Measurements from ENCODE around the gene CNDP2.

The CNDP2 gene

DNA sequence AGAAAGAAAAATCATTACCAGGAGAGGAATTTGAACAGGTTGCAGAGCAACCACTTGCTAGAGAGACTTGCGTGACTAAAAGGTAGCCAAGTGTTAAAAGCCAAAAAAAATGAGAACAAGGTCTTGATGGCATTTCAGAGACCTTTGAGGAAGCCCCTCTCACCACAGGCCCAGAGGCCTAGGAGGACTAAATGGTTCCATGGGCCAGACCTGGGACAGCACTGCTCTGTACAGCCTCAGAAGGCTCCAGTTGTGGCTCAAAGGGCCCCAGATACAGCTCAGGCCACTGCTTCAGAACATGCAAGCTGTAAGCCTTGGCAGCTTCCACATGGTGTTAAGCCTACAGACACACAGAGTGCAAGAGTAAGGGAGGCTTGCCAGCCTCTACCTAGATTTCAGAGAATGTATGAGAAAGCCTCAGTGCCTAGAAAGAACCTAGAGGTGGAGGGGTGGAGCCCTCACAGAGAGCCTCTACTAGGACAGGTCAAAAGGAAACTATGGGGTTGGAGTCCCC is 53.5 kb downstream of the CNDP2 start:
- no peak overlapping the region for H3K4me3 ChIP-seq (ENCODE audit: control insufficient read depth, low read depth, low read length)
- TF ChIP-seq, protein P1, sequence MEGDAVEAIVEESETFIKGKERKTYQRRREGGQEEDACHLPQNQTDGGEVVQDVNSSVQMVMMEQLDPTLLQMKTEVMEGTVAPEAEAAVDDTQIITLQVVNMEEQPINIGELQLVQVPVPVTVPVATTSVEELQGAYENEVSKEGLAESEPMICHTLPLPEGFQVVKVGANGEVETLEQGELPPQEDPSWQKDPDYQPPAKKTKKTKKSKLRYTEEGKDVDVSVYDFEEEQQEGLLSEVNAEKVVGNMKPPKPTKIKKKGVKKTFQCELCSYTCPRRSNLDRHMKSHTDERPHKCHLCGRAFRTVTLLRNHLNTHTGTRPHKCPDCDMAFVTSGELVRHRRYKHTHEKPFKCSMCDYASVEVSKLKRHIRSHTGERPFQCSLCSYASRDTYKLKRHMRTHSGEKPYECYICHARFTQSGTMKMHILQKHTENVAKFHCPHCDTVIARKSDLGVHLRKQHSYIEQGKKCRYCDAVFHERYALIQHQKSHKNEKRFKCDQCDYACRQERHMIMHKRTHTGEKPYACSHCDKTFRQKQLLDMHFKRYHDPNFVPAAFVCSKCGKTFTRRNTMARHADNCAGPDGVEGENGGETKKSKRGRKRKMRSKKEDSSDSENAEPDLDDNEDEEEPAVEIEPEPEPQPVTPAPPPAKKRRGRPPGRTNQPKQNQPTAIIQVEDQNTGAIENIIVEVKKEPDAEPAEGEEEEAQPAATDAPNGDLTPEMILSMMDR (conservative IDR thresholded peaks at IDR 0.05; ENCODE audit: control insufficient read depth, insufficient read depth, low read depth, low read length), result no peak
- DNase-seq (ENCODE audit: low read depth), result no peak

DNA sequence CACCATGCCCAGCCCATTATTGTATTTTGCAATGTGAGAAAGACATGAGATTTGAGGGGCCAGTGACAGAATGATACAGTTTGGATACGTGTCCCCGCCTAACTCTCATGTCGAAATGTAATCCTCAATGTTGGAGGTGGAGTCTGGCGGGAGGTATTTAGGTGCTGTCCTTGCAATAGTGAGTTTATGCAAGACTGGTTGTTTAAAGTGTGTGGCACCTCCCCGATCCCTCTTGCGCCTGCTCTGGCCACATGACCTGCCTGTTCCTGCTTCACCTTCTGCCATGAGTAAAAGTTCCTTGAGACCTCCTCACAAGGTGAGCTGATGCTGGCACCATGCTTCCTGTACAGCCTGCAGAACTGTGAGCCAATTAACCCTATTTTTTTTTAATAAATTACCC is 54.7 kb downstream of the CNDP2 start:
- no peak for DNase-seq (ENCODE audit: low read depth)
- TF ChIP-seq, protein P1 (conservative IDR thresholded peaks at IDR 0.05; ENCODE audit: control insufficient read depth, insufficient read depth, low read depth, low read length), result no peak
- no peak overlapping the region for H3K4me3 ChIP-seq (ENCODE audit: control insufficient read depth, low read depth, low read length)

DNA sequence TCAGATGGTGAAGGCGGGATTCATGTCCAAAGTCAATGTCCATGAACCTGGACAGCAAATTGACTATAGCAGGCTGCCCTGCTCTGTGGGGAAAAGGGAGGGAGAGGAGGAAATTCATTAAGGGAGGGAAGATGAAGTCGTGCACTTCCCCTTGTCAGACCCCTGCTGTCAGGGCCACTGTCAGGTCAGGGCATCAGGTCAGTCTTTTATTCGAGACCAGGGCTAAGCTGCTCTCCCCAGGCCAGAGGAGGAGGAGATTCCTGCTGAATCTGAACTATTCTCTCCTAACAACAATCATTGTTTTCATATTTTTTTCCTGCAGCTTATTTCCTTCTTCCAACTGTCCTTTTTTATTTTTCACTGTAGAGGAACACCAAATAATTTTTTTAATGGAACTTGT is 55.3 kb downstream of the CNDP2 start:
- no peak overlapping the region for H3K4me3 ChIP-seq (ENCODE audit: control insufficient read depth, low read depth, low read length)
- DNase-seq (ENCODE audit: low read depth), result no peak
- TF ChIP-seq, protein P1 (conservative IDR thresholded peaks at IDR 0.05; ENCODE audit: control insufficient read depth, insufficient read depth, low read depth, low read length), result no peak

DNA sequence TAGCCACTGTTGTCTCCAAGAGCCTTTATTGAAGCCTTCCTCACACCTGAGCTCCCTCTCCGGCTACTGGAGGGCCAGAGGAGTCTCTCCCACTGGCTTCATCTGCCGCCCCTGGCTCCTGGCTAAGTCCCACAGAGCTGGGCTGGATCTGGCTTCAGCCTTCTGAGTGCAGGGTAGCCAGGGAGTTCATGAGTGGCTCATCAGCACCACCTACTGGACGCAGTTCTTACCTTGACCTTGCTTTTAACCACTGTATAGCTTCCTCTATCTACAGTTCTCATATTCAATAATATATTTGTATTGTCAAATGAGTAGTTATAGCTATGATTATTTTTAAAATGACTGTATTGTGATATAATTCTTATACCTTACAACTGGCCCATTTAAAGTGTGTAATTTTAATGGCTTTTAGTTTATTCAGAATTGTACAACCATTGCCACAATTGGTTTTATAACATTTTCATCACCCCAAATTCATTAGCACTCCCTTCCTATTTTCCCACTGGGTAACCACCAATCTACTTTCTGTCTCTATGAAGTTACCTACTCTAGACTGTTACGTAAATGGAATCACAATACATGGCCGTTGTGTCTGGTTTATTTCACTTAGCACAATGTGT is 55.9 kb downstream of the CNDP2 start:
- peak; percentile 82 for DNase-seq (ENCODE audit: low read depth)
- TF ChIP-seq, protein P1 (conservative IDR thresholded peaks at IDR 0.05; ENCODE audit: control insufficient read depth, insufficient read depth, low read depth, low read length), result peak; percentile 86

DNA sequence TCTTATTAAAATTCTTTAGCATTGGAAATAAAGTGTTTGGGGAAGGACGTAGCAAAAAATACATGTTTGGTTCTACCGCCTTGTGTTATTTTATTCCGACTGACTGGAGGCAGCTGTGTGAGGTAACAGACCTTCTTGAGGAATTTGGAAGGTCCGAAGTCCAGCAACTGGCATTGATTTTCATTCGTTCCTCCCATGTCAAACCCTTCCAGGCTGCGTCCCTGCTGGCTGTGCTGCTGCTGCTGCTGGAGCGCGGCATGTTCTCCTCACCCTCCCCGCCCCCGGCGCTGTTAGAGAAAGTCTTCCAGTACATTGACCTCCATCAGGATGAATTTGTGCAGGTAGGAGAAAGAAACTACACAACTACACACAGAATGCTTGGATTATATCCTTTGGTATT is 60.0 kb downstream of the CNDP2 start:
- TF ChIP-seq, protein P1 (conservative IDR thresholded peaks at IDR 0.05; ENCODE audit: control insufficient read depth, insufficient read depth, low read depth, low read length), result no peak
- H3K4me3 ChIP-seq (ENCODE audit: control insufficient read depth, low read depth, low read length), result no peak overlapping the region
- DNase-seq (ENCODE audit: low read depth), result no peak

More for the DNA sequence above, 55.9 kb downstream of the CNDP2 start:
- H3K4me3 ChIP-seq (ENCODE audit: control insufficient read depth, low read depth, low read length), result no peak overlapping the region

DNA sequence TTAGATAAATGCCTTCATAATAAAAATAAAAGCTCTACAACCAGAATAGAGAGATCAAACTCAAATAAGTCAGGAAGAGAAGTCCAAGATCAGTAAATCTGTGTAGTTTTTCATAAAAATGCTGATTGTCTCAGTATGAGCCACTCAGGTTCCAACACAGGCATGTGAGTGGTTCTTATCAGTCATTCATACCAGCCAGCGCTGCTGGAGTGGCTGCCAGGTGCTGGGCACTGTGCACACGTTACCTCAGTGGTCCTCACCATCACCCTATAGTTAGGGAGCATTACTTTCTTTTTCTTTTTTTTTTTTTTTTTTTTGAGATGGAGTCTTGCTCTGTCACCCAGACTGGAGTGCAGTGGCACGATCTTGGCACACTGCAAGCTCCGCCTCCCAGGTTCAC is 61.9 kb downstream of the CNDP2 start:
- H3K4me3 ChIP-seq (ENCODE audit: control insufficient read depth, low read depth, low read length), result no peak overlapping the region
- no peak for DNase-seq (ENCODE audit: low read depth)
- TF ChIP-seq, protein P1 (conservative IDR thresholded peaks at IDR 0.05; ENCODE audit: control insufficient read depth, insufficient read depth, low read depth, low read length), result no peak
